SK-N-SH treated with all-trans-retinoic acid at 6 μM for 48 hours (cell line): Measurements from ENCODE around the gene PLEKHH1.

ENCODE experiments used
- ATAC-seq: fragments of 200-7000 bp; cut with Tn5 transposase; 3 replicates; pipeline ENCODE4 v1.9.1; 2020; ENCODE audit warnings: mild to moderate bottlenecking, moderate library complexity
- ARNTL ChIP-seq: fragments of 450-650 bp; formaldehyde crosslinking; IDR thresholded peaks from 2 replicates; pipeline ENCODE4 v1.5.0; 2020; ENCODE audit warnings: low read depth, mild to moderate bottlenecking, moderate library complexity, borderline replicate concordance
- BACH2 ChIP-seq: fragments of 250-450 bp; sonication (Bioruptor Pico); IDR thresholded peaks from 2 replicates; pipeline ENCODE4 v1.9.0; 2021; ENCODE audit warnings: mild to moderate bottlenecking, borderline replicate concordance
- CSDC2 ChIP-seq: fragments of 250-450 bp; sonication (Bioruptor Pico); IDR thresholded peaks from 2 replicates; pipeline ENCODE4 v1.5.0; 2020; ENCODE audit warnings: mild to moderate bottlenecking, moderate library complexity
- ESRRG ChIP-seq: fragments of 250-450 bp; sonication (Bioruptor Pico); IDR thresholded peaks from 2 replicates; pipeline ENCODE4 v1.6.1; 2021; ENCODE audit warnings: mild to moderate bottlenecking
- GLIS3 ChIP-seq: fragments of 250-450 bp; sonication (Bioruptor Pico); IDR thresholded peaks from 2 replicates; pipeline ENCODE4 v1.5.0; 2020; ENCODE audit warnings: mild to moderate bottlenecking, moderate library complexity
- ISL1 ChIP-seq: fragments of 250-450 bp; sonication (Bioruptor Pico); IDR thresholded peaks from 2 replicates; pipeline ENCODE4 v2.1.2; 2022; ENCODE audit warnings: mild to moderate bottlenecking, moderate library complexity
- OSR1 ChIP-seq: fragments of 250-450 bp; sonication (Bioruptor Pico); IDR thresholded peaks from 2 replicates; pipeline ENCODE4 v1.8.0; 2022; ENCODE audit warnings: moderate library complexity, mild to moderate bottlenecking, inconsistent platforms
- PPARA ChIP-seq: fragments of 250-450 bp; sonication (Bioruptor Pico); IDR thresholded peaks from 2 replicates; pipeline ENCODE4 v1.5.0; 2020; ENCODE audit warnings: mild to moderate bottlenecking, borderline replicate concordance
- RARB ChIP-seq: fragments of 250-450 bp; sonication (Bioruptor Pico); IDR thresholded peaks from 2 replicates; pipeline ENCODE4 v1.8.0; 2021; ENCODE audit warnings: mild to moderate bottlenecking, moderate library complexity
- SNAI2 ChIP-seq: fragments of 250-450 bp; sonication (Bioruptor Pico); IDR thresholded peaks from 2 replicates; pipeline ENCODE4 v1.5.0; 2020; ENCODE audit warnings: mild to moderate bottlenecking, moderate library complexity
- TCF4 ChIP-seq: fragments of 250-450 bp; sonication (Bioruptor Pico); IDR thresholded peaks from 2 replicates; pipeline ENCODE4 v1.8.0; 2021; ENCODE audit warnings: mild to moderate bottlenecking, moderate library complexity, borderline replicate concordance
- TOX ChIP-seq: fragments of 250-450 bp; sonication (Bioruptor Pico); IDR thresholded peaks from 2 replicates; pipeline ENCODE4 v1.8.0; 2021; ENCODE audit warnings: mild to moderate bottlenecking, moderate library complexity, borderline replicate concordance
- ZC3H10 ChIP-seq: fragments of 250-450 bp; sonication (Bioruptor Pico); IDR thresholded peaks from 2 replicates; pipeline ENCODE4 v1.5.1; 2021; ENCODE audit warnings: mild to moderate bottlenecking, moderate library complexity
- ZFP3 ChIP-seq: fragments of 250-450 bp; sonication (Bioruptor Pico); IDR thresholded peaks from 2 replicates; pipeline ENCODE4 v1.5.0; 2020; ENCODE audit warnings: mild to moderate bottlenecking, moderate library complexity
- ZFP30 ChIP-seq: fragments of 450-650 bp; formaldehyde crosslinking; IDR thresholded peaks from 2 replicates; pipeline ENCODE4 v1.5.0; 2022; ENCODE audit warnings: mild to moderate bottlenecking, moderate library complexity
- ZNF565 ChIP-seq: fragments of 450-650 bp; formaldehyde crosslinking; conservative IDR thresholded peaks from 2 replicates; pipeline ENCODE4 v1.5.0; 2020; ENCODE audit warnings: low read depth, mild to moderate bottlenecking, moderate library complexity
- ZNF70 ChIP-seq: fragments of 450-650 bp; formaldehyde crosslinking; IDR thresholded peaks from 2 replicates; pipeline ENCODE4 v1.5.0; 2020; ENCODE audit warnings: mild to moderate bottlenecking, moderate library complexity
- ZNF8 ChIP-seq: fragments of 450-650 bp; formaldehyde crosslinking; IDR thresholded peaks from 2 replicates; pipeline ENCODE4 v1.5.0; 2020; ENCODE audit warnings: mild to moderate bottlenecking, moderate library complexity
- TF ChIP-seq, protein P1 (sequence below): fragments of 250-450 bp; sonication (Bioruptor Pico); IDR thresholded peaks from 2 replicates; pipeline ENCODE4 v1.5.0; 2020; ENCODE audit warnings: mild to moderate bottlenecking, moderate library complexity
- TF ChIP-seq, protein P2 (sequence below): fragments of 250-450 bp; sonication (Bioruptor Pico); IDR thresholded peaks from 2 replicates; pipeline ENCODE4 v1.8.0; 2020; ENCODE audit warnings: mild to moderate bottlenecking, moderate library complexity, borderline replicate concordance
- TF ChIP-seq, protein P3 (sequence below): fragments of 250-450 bp; sonication (Bioruptor Pico); IDR thresholded peaks from 2 replicates; pipeline ENCODE4 v1.5.1; 2020; ENCODE audit warnings: low read depth, mild to moderate bottlenecking, moderate library complexity
- TF ChIP-seq, protein P4 (sequence below): fragments of 250-450 bp; sonication (Bioruptor Pico); IDR thresholded peaks from 2 replicates; pipeline ENCODE4 v1.5.1; 2021; ENCODE audit warnings: mild to moderate bottlenecking, moderate library complexity
- TF ChIP-seq, protein P5 (sequence below): fragments of 250-450 bp; sonication (Bioruptor Pico); IDR thresholded peaks from 2 replicates; pipeline ENCODE4 v1.8.0; 2021; ENCODE audit warnings: low read depth, mild to moderate bottlenecking, moderate library complexity, borderline replicate concordance

PLEKHH1 gene

DNA sequence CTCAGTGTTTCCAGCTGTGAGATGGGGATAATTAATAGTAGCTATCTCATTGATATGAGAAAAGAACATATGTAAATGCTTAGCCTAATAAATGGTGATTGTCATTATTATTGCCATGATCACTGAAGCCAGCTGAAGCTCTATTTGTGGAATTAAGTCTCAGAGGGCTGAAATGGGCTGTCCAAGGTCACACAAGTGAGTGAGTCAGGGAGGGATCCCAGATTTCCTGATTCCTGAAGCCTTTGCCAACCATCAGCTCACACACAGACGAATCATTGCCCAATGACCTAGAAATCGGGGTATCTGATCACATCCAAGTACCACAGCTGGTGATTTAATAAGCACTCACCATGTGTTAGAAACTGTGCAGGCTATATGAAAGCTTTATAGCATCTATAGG, 23.0 kb upstream of the PLEKHH1 start:
- ATAC-seq = no peak
- TF ChIP-seq OSR1 (CRISPR knock-in tag) (no peak), ISL1 (CRISPR knock-in tag) (no peak), ZNF8 (no peak), TOX (no peak), ZNF70 (no peak), ZNF565 (CRISPR knock-in tag) (no peak), RARB (no peak), ARNTL (no peak)
- TF ChIP-seq, protein P1, sequence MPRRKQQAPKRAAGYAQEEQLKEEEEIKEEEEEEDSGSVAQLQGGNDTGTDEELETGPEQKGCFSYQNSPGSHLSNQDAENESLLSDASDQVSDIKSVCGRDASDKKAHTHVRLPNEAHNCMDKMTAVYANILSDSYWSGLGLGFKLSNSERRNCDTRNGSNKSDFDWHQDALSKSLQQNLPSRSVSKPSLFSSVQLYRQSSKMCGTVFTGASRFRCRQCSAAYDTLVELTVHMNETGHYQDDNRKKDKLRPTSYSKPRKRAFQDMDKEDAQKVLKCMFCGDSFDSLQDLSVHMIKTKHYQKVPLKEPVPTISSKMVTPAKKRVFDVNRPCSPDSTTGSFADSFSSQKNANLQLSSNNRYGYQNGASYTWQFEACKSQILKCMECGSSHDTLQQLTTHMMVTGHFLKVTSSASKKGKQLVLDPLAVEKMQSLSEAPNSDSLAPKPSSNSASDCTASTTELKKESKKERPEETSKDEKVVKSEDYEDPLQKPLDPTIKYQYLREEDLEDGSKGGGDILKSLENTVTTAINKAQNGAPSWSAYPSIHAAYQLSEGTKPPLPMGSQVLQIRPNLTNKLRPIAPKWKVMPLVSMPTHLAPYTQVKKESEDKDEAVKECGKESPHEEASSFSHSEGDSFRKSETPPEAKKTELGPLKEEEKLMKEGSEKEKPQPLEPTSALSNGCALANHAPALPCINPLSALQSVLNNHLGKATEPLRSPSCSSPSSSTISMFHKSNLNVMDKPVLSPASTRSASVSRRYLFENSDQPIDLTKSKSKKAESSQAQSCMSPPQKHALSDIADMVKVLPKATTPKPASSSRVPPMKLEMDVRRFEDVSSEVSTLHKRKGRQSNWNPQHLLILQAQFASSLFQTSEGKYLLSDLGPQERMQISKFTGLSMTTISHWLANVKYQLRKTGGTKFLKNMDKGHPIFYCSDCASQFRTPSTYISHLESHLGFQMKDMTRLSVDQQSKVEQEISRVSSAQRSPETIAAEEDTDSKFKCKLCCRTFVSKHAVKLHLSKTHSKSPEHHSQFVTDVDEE (CRISPR knock-in tag) = no peak
- TF ChIP-seq, protein P2, sequence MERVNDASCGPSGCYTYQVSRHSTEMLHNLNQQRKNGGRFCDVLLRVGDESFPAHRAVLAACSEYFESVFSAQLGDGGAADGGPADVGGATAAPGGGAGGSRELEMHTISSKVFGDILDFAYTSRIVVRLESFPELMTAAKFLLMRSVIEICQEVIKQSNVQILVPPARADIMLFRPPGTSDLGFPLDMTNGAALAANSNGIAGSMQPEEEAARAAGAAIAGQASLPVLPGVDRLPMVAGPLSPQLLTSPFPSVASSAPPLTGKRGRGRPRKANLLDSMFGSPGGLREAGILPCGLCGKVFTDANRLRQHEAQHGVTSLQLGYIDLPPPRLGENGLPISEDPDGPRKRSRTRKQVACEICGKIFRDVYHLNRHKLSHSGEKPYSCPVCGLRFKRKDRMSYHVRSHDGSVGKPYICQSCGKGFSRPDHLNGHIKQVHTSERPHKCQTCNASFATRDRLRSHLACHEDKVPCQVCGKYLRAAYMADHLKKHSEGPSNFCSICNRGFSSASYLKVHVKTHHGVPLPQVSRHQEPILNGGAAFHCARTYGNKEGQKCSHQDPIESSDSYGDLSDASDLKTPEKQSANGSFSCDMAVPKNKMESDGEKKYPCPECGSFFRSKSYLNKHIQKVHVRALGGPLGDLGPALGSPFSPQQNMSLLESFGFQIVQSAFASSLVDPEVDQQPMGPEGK (CRISPR knock-in tag) = no peak
- TF ChIP-seq, protein P3, sequence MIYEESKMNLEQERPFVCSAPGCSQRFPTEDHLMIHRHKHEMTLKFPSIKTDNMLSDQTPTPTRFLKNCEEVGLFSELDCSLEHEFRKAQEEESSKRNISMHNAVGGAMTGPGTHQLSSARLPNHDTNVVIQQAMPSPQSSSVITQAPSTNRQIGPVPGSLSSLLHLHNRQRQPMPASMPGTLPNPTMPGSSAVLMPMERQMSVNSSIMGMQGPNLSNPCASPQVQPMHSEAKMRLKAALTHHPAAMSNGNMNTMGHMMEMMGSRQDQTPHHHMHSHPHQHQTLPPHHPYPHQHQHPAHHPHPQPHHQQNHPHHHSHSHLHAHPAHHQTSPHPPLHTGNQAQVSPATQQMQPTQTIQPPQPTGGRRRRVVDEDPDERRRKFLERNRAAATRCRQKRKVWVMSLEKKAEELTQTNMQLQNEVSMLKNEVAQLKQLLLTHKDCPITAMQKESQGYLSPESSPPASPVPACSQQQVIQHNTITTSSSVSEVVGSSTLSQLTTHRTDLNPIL (CRISPR knock-in tag) = no peak

DNA sequence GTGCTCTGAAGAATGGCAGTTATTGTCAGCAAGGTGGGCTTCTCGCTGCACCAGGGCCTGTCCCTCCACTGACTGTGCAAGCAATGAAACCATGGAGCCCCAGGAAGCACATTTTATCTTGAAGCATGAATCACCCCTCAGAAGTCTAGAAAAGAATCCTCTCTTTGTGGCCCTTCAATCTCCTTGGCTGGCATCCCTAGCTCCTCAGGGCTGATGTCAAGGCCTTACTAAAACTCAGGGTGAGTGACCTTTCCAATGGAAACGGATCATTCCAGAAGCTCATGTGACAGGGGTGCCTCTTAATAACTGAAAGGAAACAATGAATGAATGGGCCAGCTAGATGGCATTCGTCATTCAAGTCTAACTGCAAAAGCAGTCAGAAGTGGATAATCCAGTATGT, 22.3 kb upstream of the PLEKHH1 start:
- TF ChIP-seq, protein P3 (CRISPR knock-in tag) = no peak
- no peak for TF ChIP-seq TCF4 (CRISPR knock-in tag)
- TF ChIP-seq RARB = no peak
- TF ChIP-seq, protein P2 (CRISPR knock-in tag) = no peak
- no peak for TF ChIP-seq PPARA
- TF ChIP-seq, protein P4, sequence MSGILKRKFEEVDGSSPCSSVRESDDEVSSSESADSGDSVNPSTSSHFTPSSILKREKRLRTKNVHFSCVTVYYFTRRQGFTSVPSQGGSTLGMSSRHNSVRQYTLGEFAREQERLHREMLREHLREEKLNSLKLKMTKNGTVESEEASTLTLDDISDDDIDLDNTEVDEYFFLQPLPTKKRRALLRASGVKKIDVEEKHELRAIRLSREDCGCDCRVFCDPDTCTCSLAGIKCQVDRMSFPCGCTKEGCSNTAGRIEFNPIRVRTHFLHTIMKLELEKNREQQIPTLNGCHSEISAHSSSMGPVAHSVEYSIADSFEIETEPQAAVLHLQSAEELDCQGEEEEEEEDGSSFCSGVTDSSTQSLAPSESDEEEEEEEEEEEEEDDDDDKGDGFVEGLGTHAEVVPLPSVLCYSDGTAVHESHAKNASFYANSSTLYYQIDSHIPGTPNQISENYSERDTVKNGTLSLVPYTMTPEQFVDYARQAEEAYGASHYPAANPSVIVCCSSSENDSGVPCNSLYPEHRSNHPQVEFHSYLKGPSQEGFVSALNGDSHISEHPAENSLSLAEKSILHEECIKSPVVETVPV = no peak
- TF ChIP-seq CSDC2 = no peak
- TF ChIP-seq BACH2 (CRISPR knock-in tag) = no peak
- no peak for TF ChIP-seq ZC3H10
- no peak for TF ChIP-seq ESRRG (CRISPR knock-in tag)
- no peak for TF ChIP-seq GLIS3 (CRISPR knock-in tag)
- TF ChIP-seq, protein P1 (CRISPR knock-in tag) = no peak
- no peak for TF ChIP-seq ZFP3
- no peak for TF ChIP-seq ZNF8
- TF ChIP-seq ZFP30 = no peak
- no peak for TF ChIP-seq TOX
- TF ChIP-seq OSR1 (CRISPR knock-in tag) = no peak
- TF ChIP-seq, protein P5, sequence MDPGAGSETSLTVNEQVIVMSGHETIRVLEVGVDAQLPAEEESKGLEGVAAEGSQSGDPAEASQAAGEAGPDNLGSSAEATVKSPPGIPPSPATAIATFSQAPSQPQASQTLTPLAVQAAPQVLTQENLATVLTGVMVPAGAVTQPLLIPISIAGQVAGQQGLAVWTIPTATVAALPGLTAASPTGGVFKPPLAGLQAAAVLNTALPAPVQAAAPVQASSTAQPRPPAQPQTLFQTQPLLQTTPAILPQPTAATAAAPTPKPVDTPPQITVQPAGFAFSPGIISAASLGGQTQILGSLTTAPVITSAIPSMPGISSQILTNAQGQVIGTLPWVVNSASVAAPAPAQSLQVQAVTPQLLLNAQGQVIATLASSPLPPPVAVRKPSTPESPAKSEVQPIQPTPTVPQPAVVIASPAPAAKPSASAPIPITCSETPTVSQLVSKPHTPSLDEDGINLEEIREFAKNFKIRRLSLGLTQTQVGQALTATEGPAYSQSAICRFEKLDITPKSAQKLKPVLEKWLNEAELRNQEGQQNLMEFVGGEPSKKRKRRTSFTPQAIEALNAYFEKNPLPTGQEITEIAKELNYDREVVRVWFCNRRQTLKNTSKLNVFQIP (CRISPR knock-in tag) = no peak
- no peak for TF ChIP-seq SNAI2
- no peak for TF ChIP-seq ARNTL
- ATAC-seq = no peak
